ENCODE results near the gene GDF2. TPM values are rescaled to one million over a fixed set of nuclear protein-coding genes. Genes with fewer than 3 reads are reported as not detected.

The GDF2 gene
- total RNA-seq, 1 experiment from 2014 or later, result not detected

DNA sequence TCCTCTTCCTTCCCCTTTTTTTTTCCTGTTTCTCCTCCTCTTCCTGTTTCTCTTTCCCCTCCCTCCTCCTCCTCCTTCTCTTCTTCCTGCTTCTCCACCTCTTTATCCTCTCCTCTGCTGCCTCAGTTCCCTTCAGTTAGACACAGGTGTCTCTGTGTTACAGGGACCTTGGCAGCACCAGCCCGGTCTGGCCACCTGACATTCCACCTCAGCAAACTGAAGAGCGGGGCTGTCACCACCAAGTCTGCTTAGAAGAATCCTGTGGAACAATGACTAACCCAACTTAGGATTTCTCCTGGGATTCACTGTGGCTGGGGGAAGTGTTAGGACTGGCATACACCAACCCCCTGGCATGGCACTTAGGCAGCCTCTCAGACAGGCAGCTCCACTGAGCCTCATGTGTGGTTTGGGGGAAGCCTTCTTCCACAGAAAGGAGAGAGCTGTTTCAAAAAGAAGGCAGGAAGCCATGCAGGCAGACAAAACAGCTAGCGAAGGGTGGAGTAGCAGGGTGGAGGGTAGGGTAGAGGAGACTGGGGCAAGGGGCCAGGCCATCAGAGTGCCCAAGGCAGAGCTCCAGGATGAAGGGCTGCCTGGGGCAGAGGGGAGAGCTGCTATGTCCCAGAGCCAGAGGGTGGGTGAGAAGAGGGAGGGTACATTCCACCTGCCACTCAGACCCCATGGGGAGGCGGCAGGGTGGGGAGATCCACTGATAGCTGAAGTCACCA, 35.5 kb upstream of the GDF2 start:
- Histone ChIP-seq H3K4me3 (no peak overlapping the region), H3K27ac (no peak overlapping the region), H3K9me3 (replicated peaks) (no peaks in the 10 kb centered on the region), H3K27me3 (no peaks in the 10 kb centered on the region), H3K4me1 (no peaks in the 10 kb centered on the region), H3K36me3 (no peaks in the 10 kb centered on the region)
- DNase-seq, result no peak

DNA sequence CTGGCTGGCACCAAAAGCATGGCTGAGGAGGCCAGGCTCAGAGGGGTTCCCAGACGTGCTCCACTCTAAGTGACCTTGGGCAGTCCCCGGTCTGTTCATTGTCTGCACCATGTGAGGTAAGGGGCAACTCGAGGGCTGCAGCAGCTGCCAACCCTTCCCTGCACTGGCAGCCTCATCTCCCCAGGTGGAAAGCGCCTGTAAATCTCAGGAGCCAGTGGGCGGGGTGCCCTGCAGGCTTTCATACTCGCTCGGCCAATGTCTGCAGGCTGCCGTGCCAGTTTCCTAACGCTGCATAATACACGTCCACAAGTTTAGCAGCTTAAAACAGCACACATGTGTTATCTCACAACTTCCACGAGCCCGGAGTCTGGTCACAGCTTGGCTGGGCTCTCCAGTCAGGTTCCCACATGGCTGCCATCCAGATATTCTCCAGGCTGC, 34.9 kb upstream of the GDF2 start:
- Histone ChIP-seq H3K4me3 (no peak overlapping the region), H3K4me1 (no peaks in the 10 kb centered on the region), H3K9me3 (replicated peaks) (no peaks in the 10 kb centered on the region), H3K27ac (no peak overlapping the region), H3K36me3 (no peaks in the 10 kb centered on the region), H3K27me3 (no peaks in the 10 kb centered on the region)
- no peak for DNase-seq

GRCh38 chr10:47287805-47288204, 34.4 kb upstream of the GDF2 start:
- DNase-seq, result no peak
- H3K27me3 ChIP-seq, result no peaks in the 10 kb centered on the region
- no peaks in the 10 kb centered on the region for H3K9me3 ChIP-seq (replicated peaks)
- no peak overlapping the region for H3K4me3 ChIP-seq
- no peaks in the 10 kb centered on the region for H3K36me3 ChIP-seq
- no peak overlapping the region for H3K27ac ChIP-seq
- no peaks in the 10 kb centered on the region for H3K4me1 ChIP-seq

GRCh38 chr10:47288236-47288635, 34.0 kb upstream of the GDF2 start:
- Histone ChIP-seq H3K4me1 (no peaks in the 10 kb centered on the region), H3K27me3 (no peaks in the 10 kb centered on the region), H3K4me3 (no peak overlapping the region), H3K36me3 (no peaks in the 10 kb centered on the region), H3K27ac (no peak overlapping the region), H3K9me3 (replicated peaks) (no peaks in the 10 kb centered on the region)
- DNase-seq, result no peak

DNA sequence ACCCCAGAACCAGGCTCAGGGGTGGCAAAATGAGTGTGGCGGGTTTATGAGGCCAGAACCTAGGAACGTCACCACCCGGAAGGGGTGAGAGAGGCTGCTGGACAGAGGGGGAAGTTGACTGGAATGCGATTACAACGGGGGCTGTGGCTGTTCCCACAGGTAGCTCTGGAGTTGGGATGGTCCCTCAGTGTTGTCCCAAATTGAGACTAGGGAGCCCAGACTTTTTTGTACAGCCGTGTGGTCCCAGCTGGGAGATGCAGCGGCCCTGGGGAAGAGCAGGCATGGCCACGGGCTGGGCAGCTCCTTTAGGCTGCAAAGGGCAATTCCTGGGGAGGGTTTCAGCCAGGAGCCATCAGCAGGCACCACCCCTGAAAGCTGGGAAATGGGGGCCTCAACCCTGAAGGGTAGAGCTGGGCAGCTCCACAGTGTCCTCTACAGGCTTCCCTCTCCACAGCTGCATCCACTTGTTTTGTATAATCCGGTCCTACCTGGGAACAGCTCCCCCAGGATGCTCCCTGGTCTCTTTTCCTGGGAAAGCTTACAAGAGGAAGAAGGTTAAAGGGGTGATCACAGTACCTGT, 33.2 kb upstream of the GDF2 start:
- no peak for DNase-seq
- Histone ChIP-seq H3K9me3 (replicated peaks) (no peaks in the 10 kb centered on the region), H3K27ac (no peak overlapping the region), H3K4me3 (no peak overlapping the region), H3K36me3 (no peaks in the 10 kb centered on the region), H3K27me3 (no peaks in the 10 kb centered on the region), H3K4me1 (no peaks in the 10 kb centered on the region)

DNA sequence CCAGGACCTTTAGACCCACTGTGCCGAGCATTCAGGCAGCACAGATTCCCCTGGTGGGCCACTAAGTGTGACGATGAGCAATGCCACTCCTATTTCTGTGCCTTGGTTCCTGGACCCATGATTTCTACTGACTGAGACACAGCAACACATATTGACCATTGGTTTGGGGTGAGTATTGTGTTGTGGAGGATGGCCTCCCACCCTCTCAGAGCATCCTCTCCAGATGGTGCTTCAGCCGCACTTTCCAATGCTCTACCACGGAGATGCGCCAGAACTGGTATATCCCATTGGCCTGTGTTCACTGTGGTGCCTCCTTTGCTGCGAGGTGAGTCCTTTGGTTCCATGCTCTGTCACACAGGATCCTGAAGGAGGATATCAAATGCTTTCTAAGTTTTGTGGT, 32.3 kb upstream of the GDF2 start:
- H3K4me3 ChIP-seq, result no peak overlapping the region
- H3K27me3 ChIP-seq, result no peaks in the 10 kb centered on the region
- H3K36me3 ChIP-seq, result no peaks in the 10 kb centered on the region
- no peaks in the 10 kb centered on the region for H3K4me1 ChIP-seq
- no peak overlapping the region for H3K27ac ChIP-seq
- no peaks in the 10 kb centered on the region for H3K9me3 ChIP-seq (replicated peaks)
- DNase-seq, result no peak

GRCh38 chr10:47290338-47290737, 31.9 kb upstream of the GDF2 start:
- no peaks in the 10 kb centered on the region for H3K36me3 ChIP-seq
- no peaks in the 10 kb centered on the region for H3K9me3 ChIP-seq (replicated peaks)
- H3K4me1 ChIP-seq, result no peaks in the 10 kb centered on the region; the same call in 1 of the 2 replicates
- no peak overlapping the region for H3K27ac ChIP-seq
- no peak for DNase-seq
- H3K27me3 ChIP-seq, result no peaks in the 10 kb centered on the region
- no peak overlapping the region for H3K4me3 ChIP-seq

DNA sequence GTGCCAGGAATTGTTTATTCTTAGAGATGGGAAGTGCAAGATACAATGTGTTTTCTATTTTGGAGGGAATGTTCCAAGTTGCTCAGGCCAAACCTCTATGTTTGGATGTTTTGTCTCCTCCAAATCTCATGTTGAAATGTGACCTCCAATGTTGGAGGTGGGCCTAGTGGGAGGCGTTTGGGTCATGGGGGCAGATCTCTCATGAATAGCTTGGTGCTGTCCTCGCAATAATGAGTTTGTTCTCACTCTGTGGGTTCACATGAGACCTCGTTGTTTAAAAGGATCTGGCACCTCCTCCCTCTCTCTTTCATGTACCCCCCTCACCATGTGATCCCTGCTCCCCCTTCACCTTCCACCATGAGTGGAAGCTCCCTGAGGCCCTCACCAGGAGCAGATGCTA, 30.6 kb upstream of the GDF2 start:
- Histone ChIP-seq H3K27ac (no peak overlapping the region), H3K4me3 (no peak overlapping the region), H3K4me1 (no peaks in the 10 kb centered on the region; the same call in 1 of the 2 replicates), H3K36me3 (no peaks in the 10 kb centered on the region), H3K9me3 (replicated peaks) (no peaks in the 10 kb centered on the region), H3K27me3 (no peaks in the 10 kb centered on the region)
- DNase-seq, result no peak

DNA sequence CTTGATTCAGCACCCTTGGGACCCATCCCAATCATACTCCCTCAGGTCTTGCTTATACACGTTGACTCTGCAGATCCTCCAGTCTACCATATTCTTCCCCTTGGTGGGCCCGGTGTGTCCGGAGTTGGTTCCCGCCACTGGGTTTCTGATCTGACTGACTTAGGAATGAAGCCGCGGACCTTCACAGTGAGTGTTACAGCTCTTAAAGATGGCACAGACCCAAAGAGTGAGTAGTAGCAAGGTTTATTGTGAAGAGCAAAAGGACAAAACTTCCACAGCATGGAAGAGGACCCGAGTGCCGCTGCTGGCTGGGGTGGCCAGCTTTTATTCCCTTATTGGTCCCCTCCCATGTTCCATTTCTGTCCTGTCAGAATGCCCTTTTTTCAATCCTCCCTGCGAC, 28.2 kb upstream of the GDF2 start:
- no peak overlapping the region for H3K27ac ChIP-seq
- H3K27me3 ChIP-seq, result no peaks in the 10 kb centered on the region
- H3K4me3 ChIP-seq, result no peak overlapping the region
- no peaks in the 10 kb centered on the region; the same call in 1 of the 2 replicates for H3K4me1 ChIP-seq
- no peaks in the 10 kb centered on the region for H3K36me3 ChIP-seq
- no peaks in the 10 kb centered on the region for H3K9me3 ChIP-seq (replicated peaks)
- no peak for DNase-seq

- no peak overlapping the region for H3K4me3 ChIP-seq
- DNase-seq, result no peak
- no peaks in the 10 kb centered on the region for H3K9me3 ChIP-seq (replicated peaks)
- H3K36me3 ChIP-seq, result no peaks in the 10 kb centered on the region
- no peaks in the 10 kb centered on the region; the same call in 1 of the 2 replicates for H3K4me1 ChIP-seq
- no peaks in the 10 kb centered on the region for H3K27me3 ChIP-seq
- no peak overlapping the region for H3K27ac ChIP-seq
Observed at GRCh38 chr10:47294501-47294900, 27.8 kb upstream of the GDF2 start.

DNA sequence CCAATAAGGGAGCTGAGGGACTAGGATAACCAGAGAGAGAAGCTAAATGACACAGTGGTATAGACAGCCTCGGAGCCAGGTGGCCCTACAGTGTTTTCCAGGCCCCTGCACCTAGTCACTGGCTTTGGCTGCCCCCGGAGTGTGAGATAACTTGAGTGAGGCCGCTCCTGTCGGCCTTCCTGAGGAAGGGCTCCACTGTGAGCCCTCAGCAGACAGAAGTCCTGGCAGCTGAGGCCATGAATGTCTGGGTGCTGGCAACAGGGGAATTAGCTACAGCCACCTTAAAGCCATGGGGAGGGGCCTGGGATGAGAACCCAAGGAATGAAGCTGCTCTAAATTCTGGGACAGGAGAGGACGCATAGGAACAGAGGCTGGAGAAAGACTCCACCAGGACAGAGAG, 26.8 kb upstream of the GDF2 start:
- peak overlapping the region; percentile 62 for H3K27ac ChIP-seq
- no peaks in the 10 kb centered on the region for H3K36me3 ChIP-seq
- H3K27me3 ChIP-seq, result no peaks in the 10 kb centered on the region
- peak; percentile 11 to 31 for DNase-seq
- no peaks in the 10 kb centered on the region; the same call in 1 of the 2 replicates for H3K4me1 ChIP-seq
- no peaks in the 10 kb centered on the region for H3K9me3 ChIP-seq (replicated peaks)
- H3K4me3 ChIP-seq, result no peak overlapping the region

DNA sequence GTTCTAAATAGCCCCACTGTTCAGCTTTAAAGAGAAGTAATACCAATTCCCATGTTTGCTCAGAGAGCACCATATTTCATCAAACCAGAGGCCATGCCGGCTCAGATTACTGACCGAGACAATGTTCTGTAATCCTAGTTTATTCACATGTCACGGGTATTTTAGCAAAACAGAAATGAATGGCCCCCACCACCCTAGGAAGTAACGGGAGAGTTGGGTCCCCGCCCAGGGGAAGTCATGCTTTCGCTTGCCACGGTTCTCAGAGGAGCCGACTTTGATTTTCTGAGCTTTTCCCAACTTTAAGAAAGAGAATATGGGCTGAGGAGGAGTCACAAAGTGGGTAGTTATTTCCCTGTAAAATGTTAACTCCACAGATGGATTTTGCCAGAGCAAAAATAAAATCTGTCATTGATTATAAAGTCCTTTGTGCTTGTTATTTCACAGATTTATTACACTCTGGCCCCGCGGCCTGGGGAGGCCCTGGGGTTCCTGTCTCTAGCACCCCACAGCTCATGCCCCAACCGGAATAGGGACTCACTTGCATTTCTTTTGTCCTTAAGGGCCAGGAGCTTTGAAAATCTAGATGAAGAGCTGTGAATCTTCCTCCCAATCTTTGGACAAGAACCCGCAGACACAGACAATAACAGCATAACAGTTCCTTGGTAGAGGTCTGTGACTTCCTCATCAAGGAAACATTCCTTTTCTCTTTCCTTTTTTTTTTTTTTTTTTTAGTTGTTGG, 25.9 kb upstream of the GDF2 start:
- Histone ChIP-seq H3K4me1 (no peaks in the 10 kb centered on the region; the same call in 1 of the 2 replicates), H3K27me3 (no peaks in the 10 kb centered on the region), H3K36me3 (no peaks in the 10 kb centered on the region), H3K4me3 (peak overlapping the region; percentile 34), H3K9me3 (replicated peaks) (no peaks in the 10 kb centered on the region), H3K27ac (peak overlapping the region; percentile 62)
- DNase-seq, result peak; percentile 43 to 68

DNA sequence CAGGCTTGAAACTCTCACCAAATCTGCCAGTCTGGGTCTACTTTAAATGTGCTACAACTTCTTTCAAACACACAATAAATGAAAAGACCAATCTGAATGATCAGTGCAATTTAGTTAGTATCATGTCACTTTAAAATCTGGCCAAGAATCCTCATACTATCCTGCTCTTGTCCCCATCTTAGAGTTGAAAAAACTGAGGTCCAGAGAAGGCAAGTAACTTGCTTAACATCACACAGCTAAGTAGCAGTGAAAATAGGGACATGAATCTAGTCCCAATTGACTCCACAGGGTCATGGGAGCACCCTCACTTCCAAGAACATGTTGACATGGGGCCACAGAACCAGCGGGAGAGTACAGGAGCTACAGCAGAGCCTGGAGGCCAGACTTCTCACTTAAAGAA, 25.3 kb upstream of the GDF2 start:
- Histone ChIP-seq H3K4me3 (no peak overlapping the region), H3K36me3 (no peaks in the 10 kb centered on the region), H3K4me1 (no peaks in the 10 kb centered on the region; the same call in 1 of the 2 replicates), H3K27me3 (no peaks in the 10 kb centered on the region), H3K27ac (no peak overlapping the region), H3K9me3 (replicated peaks) (no peaks in the 10 kb centered on the region)
- no peak for DNase-seq

- DNase-seq, result no peak
- Histone ChIP-seq H3K9me3 (replicated peaks) (no peaks in the 10 kb centered on the region), H3K4me3 (no peak overlapping the region), H3K27ac (no peak overlapping the region), H3K4me1 (no peaks in the 10 kb centered on the region; the same call in 1 of the 2 replicates), H3K36me3 (no peaks in the 10 kb centered on the region), H3K27me3 (no peaks in the 10 kb centered on the region)
Observed at GRCh38 chr10:47297866-47298540, 24.3 kb upstream of the GDF2 start.

- Histone ChIP-seq H3K4me3 (no peak overlapping the region), H3K27me3 (no peaks in the 10 kb centered on the region), H3K27ac (no peak overlapping the region), H3K9me3 (replicated peaks) (no peaks in the 10 kb centered on the region), H3K36me3 (no peaks in the 10 kb centered on the region), H3K4me1 (no peaks in the 10 kb centered on the region; the same call in 1 of the 2 replicates)
- no peak for DNase-seq
Observed at GRCh38 chr10:47298715-47299114, 23.5 kb upstream of the GDF2 start.
